HG03135 (cell line): Measurements from ENCODE around the gene LHFPL2.

Experiments used
- ATAC-seq: cut with Tn5 transposase; IDR thresholded peaks from one replicate; pipeline ENCODE4 v1.9.1; 2021; ENCODE audit warnings: mild to moderate bottlenecking, moderate library complexity; ENCODE audit not compliant: unreplicated experiment

The LHFPL2 gene

GRCh38 chr5:78573318-78573717 is 75.3 kb downstream of the LHFPL2 start:
- no peak for ATAC-seq

- no peak for ATAC-seq
These were observed 77.9 kb downstream of the LHFPL2 start for GRCh38 chr5:78570646-78571045.

- ATAC-seq: no peak
These were observed 79.1 kb downstream of the LHFPL2 start for GRCh38 chr5:78569441-78569840.

GRCh38 chr5:78568676-78569075 is 79.9 kb downstream of the LHFPL2 start:
- ATAC-seq: no peak

- no peak for ATAC-seq
These were observed 80.4 kb downstream of the LHFPL2 start for GRCh38 chr5:78568212-78568611.

- ATAC-seq: no peak
These were observed 81.0 kb downstream of the LHFPL2 start for GRCh38 chr5:78567617-78568016.

- ATAC-seq: no peak
These were observed 81.7 kb downstream of the LHFPL2 start for GRCh38 chr5:78566747-78567425.

- ATAC-seq: no peak
These were observed 83.2 kb downstream of the LHFPL2 start for GRCh38 chr5:78565395-78565794.

GRCh38 chr5:78563621-78564020 is 85.0 kb downstream of the LHFPL2 start:
- no peak for ATAC-seq

GRCh38 chr5:78562714-78563330 is 85.8 kb downstream of the LHFPL2 start:
- ATAC-seq: no peak

- ATAC-seq: no peak
These were observed 86.6 kb downstream of the LHFPL2 start for GRCh38 chr5:78562001-78562400.

- no peak for ATAC-seq
These were observed 87.3 kb downstream of the LHFPL2 start for GRCh38 chr5:78561261-78561660.

- no peak for ATAC-seq
These were observed 88.3 kb downstream of the LHFPL2 start for GRCh38 chr5:78560000-78560855.

- no peak for ATAC-seq
These were observed 91.0 kb downstream of the LHFPL2 start for GRCh38 chr5:78557601-78558000.

GRCh38 chr5:78555870-78556269 is 92.7 kb downstream of the LHFPL2 start:
- ATAC-seq: no peak

GRCh38 chr5:78554670-78555069 is 93.9 kb downstream of the LHFPL2 start:
- no peak for ATAC-seq

GRCh38 chr5:78553580-78554353 is 94.8 kb downstream of the LHFPL2 start:
- ATAC-seq: no peak

- ATAC-seq: no peak
These were observed 95.7 kb downstream of the LHFPL2 start for GRCh38 chr5:78552729-78553342.

GRCh38 chr5:78550891-78551290 is 97.7 kb downstream of the LHFPL2 start:
- ATAC-seq: no peak

GRCh38 chr5:78549043-78549442 is 99.5 kb downstream of the LHFPL2 start:
- ATAC-seq: no peak
